ENCODE measurements around the gene TRDMT1. TPM values are rescaled to one million over a fixed set of nuclear protein-coding genes. Genes with fewer than 3 reads are reported as not detected.

Gene TRDMT1
- total and polyA plus RNA-seq, 2 donors (not counting 1 experiment from before 2014, with no cell fraction given), result 3.0 to 20.4 TPM

GRCh38 chr10:17122052-17122451 is 79.4 kb downstream of the TRDMT1 start:
- WGBS (ENCODE audit: insufficient coverage), result 100% methylated on average over 1 of the region's 2 CpGs
- ATAC-seq (ENCODE audit: low read depth) (no peak), DNase-seq (no peak)
- Histone ChIP-seq H3K27ac (ENCODE audit: low read length in 2 of 2) (no peak overlapping the region), H3K9ac (ENCODE audit: low read length) (no peak overlapping the region), H4K20me1 (ENCODE audit: control insufficient read depth, insufficient read depth, low read length, poor library complexity, severe bottlenecking) (no peaks in the 10 kb centered on the region), H2AFZ (ENCODE audit: insufficient read depth, low read depth, low read length, poor library complexity, severe bottlenecking) (no peak overlapping the region), H3K4me3 (ENCODE audit: control extremely low read depth in 1 of 5, extremely low read depth in 1 of 5, insufficient read depth in 1 of 5, low read depth in 2 of 5, low read length in 4 of 5) (no peak overlapping the region), H3K4me1 (ENCODE audit: control insufficient read depth in 2 of 2, insufficient read depth in 2 of 2, low read length in 2 of 2) (no peaks in the 10 kb centered on the region), H3K9me3 (ENCODE audit: control extremely low read depth in 1 of 3, control insufficient read depth in 2 of 3, insufficient read depth in 1 of 3, low read length in 2 of 3) (no peaks in the 10 kb centered on the region), H3K79me2 (ENCODE audit: control insufficient read depth, insufficient read depth, low read length) (no peaks in the 10 kb centered on the region), H3K36me3 (replicated peaks in 1 of 2; ENCODE audit: control extremely low read depth in 1 of 2, control insufficient read depth in 1 of 2, extremely low read depth in 1 of 2, insufficient read depth in 2 of 2, low read length in 1 of 2) (no peaks in the 10 kb centered on the region), H3K27me3 (replicated peaks in 1 of 4; ENCODE audit: control extremely low read depth in 1 of 4, control insufficient read depth in 3 of 4, insufficient read depth in 4 of 4, low read length in 3 of 4) (no peaks in the 10 kb centered on the region), H3K4me2 (replicated peaks; ENCODE audit: low read depth, low read length, poor library complexity, severe bottlenecking) (no peak overlapping the region)
- Mint-ChIP-seq H3K9me3 (ENCODE audit: insufficient read depth) (no peaks in the 10 kb centered on the region), H3K4me1 (no peaks in the 10 kb centered on the region), H3K27ac (no peak overlapping the region), H3K4me3 (no peak overlapping the region), H3K27me3 (no peaks in the 10 kb centered on the region)
- ChIA-PET POLR2A (no interaction called here), CTCF (interaction anchor here (0.6 kb wide), 1 partner anchor 73 kb away, joined by 3 read pairs; no protein-coding TSS in a partner anchor)
- intact Hi-C loops (cut with micrococcal nuclease), result no loop called here
- TF ChIP-seq CTCF (IDR thresholded peaks at IDR 0.05), result no peak

- no CpG with 5 or more reads among the region's 3 CpGs for WGBS (ENCODE audit: insufficient coverage)
- POLR2A ChIA-PET, result no interaction called here
- no peak overlapping the region for H3K27ac Mint-ChIP-seq
Observed at GRCh38 chr10:17120694-17121093, 80.8 kb downstream of the TRDMT1 start.

More at GRCh38 chr10:17120694-17121093, 80.8 kb downstream of the TRDMT1 start:
- Histone ChIP-seq H3K4me1 (ENCODE audit: control insufficient read depth in 2 of 2, insufficient read depth in 2 of 2, low read length in 2 of 2) (no peaks in the 10 kb centered on the region), H3K27me3 (replicated peaks in 1 of 4; ENCODE audit: control extremely low read depth in 1 of 4, control insufficient read depth in 3 of 4, insufficient read depth in 4 of 4, low read length in 3 of 4) (no peaks in the 10 kb centered on the region), H2AFZ (ENCODE audit: insufficient read depth, low read depth, low read length, poor library complexity, severe bottlenecking) (no peak overlapping the region), H3K27ac (ENCODE audit: low read length in 2 of 2) (no peak overlapping the region), H4K20me1 (ENCODE audit: control insufficient read depth, insufficient read depth, low read length, poor library complexity, severe bottlenecking) (no peaks in the 10 kb centered on the region), H3K9ac (ENCODE audit: low read length) (no peak overlapping the region), H3K36me3 (replicated peaks in 1 of 2; ENCODE audit: control extremely low read depth in 1 of 2, control insufficient read depth in 1 of 2, extremely low read depth in 1 of 2, insufficient read depth in 2 of 2, low read length in 1 of 2) (no peaks in the 10 kb centered on the region), H3K9me3 (ENCODE audit: control extremely low read depth in 1 of 3, control insufficient read depth in 2 of 3, insufficient read depth in 1 of 3, low read length in 2 of 3) (no peaks in the 10 kb centered on the region), H3K4me2 (replicated peaks; ENCODE audit: low read depth, low read length, poor library complexity, severe bottlenecking) (no peak overlapping the region), H3K79me2 (ENCODE audit: control insufficient read depth, insufficient read depth, low read length) (no peaks in the 10 kb centered on the region), H3K4me3 (ENCODE audit: control extremely low read depth in 1 of 5, extremely low read depth in 1 of 5, insufficient read depth in 1 of 5, low read depth in 2 of 5, low read length in 4 of 5) (no peak overlapping the region)
- no peak for DNase-seq
- Mint-ChIP-seq H3K27me3 (no peaks in the 10 kb centered on the region), H3K4me1 (no peaks in the 10 kb centered on the region), H3K4me3 (no peak overlapping the region), H3K9me3 (ENCODE audit: insufficient read depth) (no peaks in the 10 kb centered on the region)
- intact Hi-C loops (cut with micrococcal nuclease), result no loop called here
- TF ChIP-seq CTCF (IDR thresholded peaks at IDR 0.05), result no peak
- no peak for TF ChIP-seq EZH2 (IDR thresholded peaks at IDR 0.05; ENCODE audit: borderline replicate concordance, insufficient read depth, low read depth, low read length, poor library complexity, severe bottlenecking)
- ATAC-seq (ENCODE audit: low read depth), result no peak
- CTCF ChIA-PET, result no interaction called here

Data from B cell (primary cell).